Fibroblast of skin of right biceps (primary cell): Measurements from ENCODE around the gene HPCAL1.
"Not testable (repeated sequence)": the region's sequence is repeated elsewhere in the genome, so short reads cannot be mapped to it uniquely, and the experiment has no call there.

Experiments used
- DNase-seq: peaks from one replicate; pipeline ENCODE4 v3.0.0-alpha.2; 2013

Gene HPCAL1

DNA sequence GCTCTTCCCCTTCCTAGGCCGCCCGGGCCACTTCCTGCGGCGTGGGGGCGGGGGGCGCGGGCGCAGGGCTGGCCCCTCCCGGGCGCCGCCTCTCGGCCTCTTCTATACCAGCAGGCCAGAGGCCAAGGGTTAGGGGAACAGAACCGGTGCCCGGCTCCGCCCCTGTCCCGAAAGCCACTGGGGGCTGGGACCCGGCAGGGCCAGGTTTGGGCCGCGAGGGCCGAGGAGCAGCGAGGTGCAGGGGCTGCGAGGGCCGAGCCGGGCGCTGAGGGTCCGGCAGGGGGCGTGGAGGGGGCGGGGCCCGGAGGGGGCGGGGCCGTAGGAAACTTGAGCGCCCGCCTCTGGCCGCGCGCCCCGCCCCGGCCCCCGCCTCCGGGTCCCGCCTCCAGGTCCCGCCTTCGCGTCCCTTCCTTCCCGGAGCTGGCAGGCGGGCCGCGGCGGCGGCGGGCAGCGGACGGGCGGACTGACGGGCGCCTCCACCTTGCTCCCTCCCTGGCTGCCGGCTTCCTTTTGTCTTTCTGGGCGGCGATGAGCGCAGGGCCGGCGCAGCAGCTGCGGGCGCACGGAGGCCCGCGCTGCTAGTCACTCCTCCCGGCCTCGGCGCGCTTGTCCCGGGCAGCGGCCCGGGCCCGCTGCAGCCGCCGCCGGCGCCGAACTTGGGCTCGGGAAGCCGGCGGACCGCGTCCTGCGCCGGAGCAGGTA is at the start of gene HPCAL1:
TSS of gene HPCAL1 (plus strand) at position 426 of the 702 bp plus-strand sequence. CDS start 116,854 bp downstream, outside the sequence.
- peak; percentile 83 for DNase-seq

DNA sequence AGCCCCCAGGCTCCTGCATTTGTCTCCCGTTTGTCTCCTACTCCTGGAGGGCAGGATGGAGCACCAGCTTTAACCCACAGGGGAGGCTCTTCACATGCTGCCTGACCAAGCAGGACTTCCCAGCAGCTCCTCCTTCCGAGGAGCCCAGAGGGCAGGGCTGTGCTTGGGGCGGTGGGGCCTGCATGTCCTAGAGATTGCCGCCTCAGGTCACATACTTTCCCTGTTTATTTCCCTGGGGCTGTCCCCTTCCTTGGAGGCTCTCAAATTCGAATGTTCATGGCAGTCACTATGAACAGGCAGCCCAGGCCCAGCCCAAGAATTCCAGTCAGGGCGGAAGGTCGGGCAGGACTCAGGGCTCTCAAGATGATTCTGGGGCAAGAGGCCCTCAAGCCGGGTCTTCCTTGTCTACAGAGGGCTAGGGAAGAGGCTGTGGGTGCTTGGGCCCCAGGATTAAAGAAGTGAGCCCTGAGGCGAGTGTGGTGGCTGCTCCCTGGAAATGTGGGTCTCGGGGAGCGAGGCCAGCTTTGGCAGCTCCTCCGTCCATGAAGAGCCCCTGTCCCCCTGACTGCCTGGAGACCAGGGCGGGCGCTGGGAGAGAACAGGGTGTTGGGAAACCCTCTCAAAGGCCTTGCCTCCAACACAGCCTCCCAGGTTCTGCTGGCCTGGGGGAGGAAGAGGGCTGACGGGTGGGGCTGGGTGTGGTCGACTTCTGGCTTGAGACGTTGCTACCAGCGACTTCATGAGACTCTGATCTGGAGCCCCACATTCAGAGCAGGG is 48.9 kb upstream of the HPCAL1 start:
- no peak for DNase-seq

DNA sequence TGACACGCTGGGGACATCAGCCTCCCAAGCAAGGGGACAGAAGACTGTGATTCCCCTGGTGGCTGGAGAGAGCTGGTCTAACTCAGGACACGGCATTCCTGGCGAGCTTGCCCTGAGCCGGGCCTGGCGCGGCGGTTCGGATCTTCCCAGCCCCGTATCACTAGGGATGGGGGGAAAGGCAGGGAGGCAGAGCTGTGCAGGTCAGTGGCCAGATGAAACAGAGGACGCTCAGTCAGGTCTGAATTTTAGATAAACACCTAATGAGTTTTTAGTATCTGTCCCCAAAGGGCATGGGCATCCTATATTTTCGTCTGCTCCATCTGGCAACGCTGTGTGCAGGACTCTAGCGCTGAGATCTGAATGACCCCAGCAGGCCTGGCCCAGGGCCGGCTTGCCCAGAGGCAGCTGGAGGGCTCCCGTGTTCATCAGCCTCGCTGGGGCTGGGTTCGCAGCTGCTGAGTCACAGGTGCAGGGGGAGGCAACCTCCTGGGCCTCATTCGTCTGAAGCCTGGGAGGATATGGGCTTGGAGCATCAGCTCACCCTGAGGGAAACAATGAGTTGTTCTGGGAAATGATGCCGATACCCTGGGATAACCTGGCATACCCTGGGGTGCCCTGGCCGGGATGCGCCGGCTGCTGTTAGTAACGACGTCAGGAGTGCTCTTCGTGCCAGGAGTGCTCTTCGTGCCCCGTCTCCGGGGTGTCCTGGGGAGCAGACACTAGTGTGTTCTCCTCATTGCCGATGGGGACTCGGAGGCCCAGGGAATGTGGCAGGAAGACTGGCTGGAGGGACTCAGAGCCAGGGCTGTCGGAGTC is 48.1 kb upstream of the HPCAL1 start:
- DNase-seq, result no peak

DNA sequence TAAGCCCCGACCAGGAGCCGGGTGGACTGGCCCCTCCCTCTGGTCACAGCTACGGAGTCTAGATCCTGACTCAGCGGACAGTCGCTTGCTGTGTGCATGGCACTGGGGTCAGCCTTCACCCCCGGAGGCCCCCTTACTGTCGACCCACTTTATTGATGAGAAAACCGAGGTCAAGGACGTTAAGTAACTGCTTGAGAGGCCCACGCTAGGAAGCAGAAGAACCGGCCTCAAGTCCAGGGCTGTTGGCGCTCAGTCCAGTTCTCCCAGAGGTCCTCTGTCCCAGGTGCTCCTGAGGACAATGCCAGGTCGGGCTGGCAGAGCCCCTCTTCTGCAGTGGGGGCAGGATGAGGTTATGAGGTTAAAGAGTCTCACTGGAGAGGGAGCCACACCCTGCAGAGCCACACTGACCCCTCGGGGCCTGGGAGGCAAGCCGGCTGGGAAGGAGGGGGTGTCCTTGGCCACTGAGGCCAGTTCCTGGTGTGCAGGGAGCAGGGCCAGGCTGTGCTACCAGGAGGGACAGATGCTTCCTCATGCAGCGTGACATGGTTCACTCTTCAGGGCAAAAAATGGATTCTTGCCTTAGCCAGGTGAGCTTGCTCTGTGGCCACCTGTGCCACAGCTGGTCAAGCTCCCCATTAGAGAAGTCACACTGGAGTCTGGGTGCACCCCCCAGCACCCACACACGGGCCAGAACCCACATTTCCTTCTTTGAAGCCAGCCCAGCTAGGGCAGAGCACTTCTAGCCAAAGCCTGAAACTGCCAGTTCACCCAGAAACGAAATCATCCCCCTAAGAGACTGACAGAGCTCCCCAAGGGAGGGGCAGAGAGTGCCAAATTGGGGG is 47.3 kb upstream of the HPCAL1 start:
- DNase-seq, result no peak

DNA sequence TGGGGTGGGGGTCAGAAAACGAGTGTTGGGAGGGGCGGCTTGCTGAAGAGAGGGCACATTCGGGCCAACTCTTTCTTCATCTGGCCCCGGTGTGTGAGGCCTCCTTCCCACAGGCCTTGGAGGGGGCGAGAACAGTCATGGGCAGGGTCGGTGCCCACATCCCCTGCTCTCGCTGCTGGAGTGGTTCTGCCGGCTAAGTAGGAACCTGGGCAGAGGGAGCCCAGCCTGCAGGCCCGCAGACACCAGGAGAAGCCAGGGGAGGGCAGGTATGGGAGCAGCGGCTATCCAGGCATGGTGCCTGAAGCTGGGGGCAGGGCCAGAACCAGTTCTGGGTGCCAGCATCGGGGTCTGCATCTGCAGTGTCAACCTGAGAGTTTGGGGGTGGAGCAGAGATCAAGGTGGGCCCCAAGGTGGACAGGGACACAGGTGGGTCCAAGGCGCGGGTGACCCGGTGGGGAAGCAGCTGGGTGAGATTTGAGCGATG is 46.6 kb upstream of the HPCAL1 start:
- no peak for DNase-seq

DNA sequence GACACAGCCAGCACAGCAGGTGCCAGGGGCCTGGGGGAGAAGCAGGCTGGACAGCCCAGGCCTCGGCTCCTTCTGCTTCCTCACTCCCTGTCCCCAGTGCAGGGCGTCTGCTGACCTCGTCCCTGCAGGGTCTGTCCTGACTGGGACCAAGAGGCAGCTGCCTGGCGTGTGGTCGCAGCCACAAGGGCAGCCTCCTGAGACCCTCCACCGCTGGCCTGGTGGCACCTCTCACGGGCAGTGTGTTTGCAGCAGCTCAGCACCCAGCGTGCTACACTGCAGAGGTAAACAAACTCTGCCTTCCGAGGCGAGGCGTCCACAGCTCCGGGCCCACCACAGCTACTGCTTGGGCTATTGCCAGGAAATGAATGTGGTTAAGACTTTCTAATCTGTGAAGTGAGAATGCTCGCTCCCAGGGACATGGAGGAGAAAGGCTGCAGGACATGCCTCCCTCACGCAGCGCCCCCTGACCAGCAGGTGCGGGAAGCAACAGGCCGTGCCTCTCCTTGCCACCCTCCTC is 46.1 kb upstream of the HPCAL1 start:
- DNase-seq, result no peak

DNA sequence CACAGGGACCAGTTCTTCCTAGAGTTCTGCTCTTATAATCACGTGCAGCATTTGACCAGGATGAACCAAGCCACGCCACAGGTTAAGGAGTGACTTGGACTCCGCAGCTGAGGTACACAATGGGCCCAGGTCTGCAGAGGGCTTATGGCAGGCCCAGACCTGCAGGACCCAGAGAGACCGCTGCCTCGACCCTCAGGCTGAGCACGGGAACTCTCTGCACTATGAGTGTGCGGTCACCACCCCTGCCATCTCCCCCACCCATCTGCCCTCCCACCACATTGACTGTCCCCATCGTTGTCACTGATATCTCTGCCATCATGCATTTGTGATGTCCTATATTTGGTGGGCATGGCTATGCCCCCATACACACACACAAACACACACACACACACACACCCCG is 45.7 kb upstream of the HPCAL1 start:
- DNase-seq, result no peak

DNA sequence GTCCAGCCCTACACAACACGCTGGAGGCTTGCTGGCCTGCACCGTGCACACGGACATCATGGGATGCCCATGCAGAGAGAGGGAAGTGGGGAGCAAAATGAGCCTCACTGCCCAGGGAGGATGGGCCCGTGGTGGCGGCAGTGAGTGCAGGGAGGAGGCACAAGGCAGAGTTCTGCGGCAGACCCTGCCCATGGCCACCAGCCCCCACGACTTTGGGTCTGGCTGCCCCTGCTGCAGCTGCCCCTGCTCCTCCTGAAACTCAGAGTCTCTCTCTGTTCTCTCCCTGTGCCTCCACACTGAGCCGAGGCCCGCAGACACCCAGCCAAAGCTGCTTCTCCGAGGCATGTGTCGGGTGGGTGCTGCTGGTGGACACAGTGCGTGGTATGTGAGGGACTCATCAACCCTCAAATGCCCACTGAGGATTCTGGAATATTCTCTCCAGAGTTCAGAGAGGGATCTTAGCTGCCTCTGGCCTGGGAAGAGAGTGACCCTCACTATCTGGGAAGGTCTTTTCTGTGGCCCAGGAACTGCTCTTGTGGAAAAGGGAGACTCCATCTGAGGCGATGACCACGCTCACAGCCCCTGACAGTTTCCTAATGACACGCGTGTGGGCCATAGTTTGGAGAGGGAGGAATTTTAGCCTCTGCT is 45.1 kb upstream of the HPCAL1 start:
- DNase-seq, result no peak

DNA sequence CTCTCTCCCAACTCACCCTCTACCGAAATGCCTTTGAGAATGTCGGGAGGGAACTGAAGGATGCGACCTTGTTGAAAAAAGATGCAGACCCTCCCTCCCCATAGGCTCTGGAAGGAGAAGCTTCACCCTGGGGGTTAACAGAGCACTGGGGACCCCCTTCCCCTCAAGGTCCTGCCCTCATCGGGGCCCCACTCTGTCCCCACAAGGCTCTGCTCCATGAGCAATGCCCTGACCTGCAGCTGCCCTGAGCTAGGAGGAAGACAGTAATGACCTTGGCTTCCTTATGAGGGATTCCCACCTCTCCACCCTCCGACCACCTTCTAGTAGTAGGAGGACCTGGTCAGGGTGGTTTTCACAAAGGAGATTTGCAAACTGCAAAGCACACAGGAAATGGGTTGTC is 44.4 kb upstream of the HPCAL1 start:
- DNase-seq, result no peak

DNA sequence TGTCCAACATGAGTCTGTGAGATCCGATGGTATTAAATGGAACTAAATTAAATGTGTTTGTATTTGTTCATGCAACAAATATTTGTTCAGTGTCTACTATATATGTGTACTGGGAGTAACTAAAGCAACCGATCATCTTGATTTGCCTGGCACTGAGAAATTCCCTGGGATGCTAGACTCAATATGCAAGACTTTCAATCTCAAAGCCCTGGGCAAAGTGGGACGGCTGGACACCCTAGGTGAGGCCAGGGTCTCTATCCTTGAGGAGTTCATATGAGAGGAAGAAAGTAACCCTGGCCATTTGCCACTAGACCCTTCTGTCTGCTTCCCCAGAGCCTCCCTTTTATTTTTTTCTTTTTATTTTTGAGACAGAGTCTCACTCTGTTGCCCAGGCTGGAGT is 44.0 kb upstream of the HPCAL1 start:
- DNase-seq, result no peak

DNA sequence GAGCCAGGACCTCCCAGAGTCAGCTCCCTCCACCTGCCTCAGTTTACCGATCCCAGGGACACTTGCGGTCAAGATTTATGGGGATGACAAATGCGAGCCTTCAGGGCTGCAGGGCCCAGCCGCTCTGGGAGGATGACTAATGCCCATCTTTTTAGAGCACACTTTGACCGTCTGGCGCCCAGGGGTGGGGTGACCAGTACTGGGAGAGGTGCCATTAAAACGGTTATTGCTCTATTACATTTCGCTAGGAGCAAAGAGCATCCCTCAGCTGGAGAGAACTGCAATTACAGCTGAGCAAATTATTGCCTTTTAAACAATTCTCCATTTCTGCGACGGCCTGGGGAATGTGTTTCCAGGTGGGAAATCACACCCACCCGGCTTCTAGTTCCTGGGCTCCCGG is 42.6 kb upstream of the HPCAL1 start:
- DNase-seq, result no peak

DNA sequence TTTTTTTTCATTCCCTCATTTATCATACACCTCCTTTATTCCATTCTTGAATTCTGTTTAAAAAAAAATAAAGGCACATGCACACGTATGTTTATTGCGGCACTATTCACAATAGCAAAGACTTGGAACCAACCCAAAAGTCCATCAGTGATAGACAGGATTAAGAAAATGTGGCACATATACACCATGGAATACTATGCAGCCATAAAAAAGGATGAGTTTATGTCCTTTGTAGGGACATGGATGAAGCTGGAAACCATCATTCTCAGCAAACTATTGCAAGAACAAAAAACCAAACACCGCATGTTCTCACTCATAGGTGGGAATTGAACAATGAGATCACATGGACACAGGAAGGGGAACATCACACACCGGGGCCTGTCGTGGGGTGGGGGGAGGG is 39.2 kb upstream of the HPCAL1 start:
- DNase-seq, result not testable (repeated sequence)

DNA sequence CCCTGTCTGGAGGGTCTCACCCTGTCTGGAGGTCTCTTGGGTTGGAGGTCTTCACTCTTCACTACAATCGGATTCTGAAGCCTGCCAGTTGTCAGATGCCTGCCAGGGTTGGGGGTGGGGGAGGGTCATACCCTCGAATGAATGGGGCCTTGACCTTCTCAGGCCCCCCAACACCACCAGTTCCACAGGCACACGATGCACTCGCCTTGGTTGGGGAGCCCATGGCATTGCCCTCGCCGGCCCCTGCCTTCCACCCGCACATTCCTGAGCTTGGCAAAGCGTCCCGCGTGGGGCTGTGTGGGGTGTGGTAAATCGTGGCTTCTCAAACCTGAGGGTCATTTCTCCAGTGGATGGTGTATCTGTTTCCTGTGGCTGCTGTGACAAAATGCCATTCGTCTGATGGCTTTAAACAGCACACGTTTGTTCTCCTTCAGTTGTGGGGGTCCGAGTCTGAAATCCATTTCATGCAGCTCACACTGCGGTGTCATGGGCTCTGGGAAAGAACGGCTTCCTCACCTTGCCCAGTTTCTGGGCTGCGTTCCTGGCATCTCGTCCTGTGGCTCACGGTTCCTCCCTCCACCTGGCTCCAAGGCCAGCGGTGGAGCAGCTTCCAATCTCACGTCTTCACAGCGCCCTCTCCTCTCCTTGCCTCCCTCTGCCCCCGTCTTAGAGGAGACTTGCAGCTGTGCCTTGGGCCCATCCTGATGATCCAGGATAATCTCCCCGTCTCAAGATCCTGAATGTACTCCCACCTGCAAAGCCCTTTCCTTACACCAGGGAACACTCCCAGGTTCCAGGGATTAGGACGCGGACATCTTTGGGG is 38.0 kb upstream of the HPCAL1 start:
- DNase-seq, result no peak

DNA sequence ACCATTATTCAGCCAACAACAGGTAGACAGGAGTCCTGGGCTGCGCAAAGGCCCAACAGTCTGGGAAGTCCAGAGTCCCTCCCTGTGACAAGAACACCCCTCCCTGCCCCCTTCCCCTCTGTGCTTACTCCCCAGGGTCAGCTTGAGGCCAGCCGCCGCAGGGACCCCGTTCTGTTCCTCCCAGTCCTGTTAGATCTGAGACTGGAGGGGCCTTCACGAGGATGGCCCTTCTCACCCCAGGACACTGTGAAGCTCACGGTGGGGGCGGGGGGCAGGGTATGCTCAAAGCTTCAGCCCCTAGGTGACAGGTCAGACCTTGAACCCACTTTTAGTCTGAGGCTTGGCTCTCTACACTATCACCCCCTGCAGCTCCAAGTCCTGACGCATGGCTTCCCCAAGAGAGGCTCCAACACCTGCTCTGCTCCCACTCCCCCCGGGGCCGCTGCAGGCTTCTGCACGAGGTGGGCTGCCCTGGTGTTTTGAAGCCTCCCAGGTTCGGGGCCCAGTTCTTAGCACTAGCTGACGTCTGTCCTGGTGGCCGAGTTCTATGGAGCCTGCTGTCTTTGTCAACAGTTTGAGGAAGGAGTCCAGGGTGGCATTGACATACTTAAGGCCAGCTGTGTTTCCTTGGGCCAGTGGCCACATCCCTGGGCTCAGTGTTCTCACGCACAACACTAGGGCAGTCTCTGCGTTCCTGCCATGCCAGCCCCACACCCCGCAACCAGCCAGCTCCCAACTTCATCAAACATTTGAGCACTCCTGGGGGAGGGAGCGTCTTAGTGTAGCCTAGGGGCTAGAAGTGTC is 37.2 kb upstream of the HPCAL1 start:
- DNase-seq, result no peak

DNA sequence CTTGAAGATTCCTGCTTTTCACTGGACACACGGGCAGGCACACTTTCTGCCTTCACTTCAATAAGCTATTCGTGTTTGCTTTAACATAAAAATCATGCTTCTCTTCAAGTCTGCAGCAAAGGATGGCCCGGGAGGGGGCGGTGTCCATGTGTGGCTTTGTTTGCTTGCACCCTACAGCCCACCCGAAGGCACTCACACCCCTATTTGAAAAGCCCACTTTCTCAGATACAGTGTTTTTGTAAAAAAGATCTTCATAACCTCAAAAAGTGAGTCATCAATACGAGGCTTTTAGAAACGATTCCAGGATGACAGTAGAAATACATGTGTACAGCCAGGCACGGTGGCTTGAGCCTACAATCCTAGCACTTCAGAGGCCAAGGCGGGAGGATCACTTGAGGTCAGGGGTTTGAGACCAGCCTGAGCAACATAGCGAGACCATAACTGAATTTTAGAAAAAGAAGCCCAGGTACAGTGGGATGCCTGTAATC is 36.5 kb upstream of the HPCAL1 start:
- no peak for DNase-seq

DNA sequence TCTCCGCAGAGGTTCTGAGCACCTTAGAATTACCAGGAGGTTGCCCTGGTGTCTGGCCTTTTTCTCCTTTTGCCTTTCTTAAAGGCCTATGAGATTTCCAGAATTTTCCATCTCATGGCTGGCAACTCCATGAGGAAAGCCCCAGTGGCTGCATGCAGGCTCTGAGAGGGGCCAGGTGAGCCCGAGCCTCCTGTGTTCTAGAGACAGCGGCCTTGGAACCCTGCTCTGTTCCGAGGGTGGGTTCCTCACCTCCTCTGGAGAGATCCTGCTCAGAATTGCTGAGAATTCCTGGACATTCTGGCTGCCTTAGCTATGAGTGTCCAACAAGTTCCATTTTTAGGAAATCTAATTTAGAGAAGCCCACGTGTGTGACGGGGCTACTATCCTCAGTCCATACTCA is 35.7 kb upstream of the HPCAL1 start:
- no peak for DNase-seq

DNA sequence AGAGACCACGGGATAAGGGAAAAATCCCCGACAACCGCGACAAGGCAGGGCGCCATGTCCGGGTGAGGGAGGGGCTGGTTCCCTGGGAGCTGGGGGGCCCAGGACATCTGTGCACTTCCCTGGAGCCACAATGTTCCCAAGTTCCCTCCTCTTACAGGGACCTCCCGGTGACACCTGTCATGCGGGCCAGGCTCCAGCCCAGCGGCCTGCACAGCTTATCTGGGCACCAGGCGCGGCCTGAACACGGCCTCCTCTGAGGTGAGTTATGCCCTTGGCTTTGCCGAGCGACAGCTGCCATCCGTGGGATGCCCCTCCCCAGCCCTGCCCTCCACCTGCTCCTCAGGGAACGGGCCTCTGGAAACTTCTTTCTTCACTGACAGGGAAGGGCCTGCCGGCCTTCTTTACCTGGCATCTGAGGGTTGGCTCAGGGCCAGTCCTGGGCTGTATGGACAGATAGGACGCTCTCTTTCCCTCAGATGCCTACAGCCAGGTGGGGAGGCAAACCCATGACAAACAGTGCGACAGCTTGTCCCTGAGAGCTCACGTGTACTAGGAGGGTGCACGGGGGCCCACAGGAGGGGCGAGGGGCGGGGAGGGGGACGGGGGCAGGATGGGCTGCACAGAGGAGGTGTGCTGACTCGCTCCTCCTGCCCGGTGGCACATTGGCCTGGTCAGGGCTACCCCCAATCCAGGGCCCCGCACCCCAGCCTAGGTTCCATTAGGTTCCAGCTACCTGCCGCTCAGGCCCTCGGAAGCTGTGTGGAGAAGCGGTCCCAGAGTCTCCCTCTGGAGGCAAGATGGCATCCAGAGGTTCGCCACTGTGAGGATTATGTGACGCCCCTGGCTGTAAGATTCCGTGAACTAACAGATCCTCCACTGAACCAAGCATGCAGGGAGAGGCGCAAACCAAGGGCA is 34.9 kb upstream of the HPCAL1 start:
- no peak for DNase-seq

DNA sequence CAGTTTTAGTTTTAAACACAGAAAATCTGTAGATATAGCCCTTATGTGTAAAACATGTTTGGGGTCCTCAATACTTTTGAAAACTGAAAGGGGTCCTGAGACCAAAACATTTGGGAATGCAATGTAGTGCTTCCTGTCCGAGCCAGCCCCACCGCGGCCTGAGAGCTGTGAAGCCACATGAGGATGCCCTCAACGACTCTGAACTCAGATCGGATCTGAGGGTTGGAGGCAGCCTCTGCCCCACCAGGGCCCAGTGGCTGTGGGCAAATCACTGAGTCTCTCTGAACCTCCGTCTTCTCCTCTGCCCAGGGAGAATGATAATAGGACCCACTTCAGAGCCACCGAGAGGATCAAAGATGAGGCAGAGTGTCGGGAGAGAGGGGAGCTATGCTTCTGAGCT is 33.4 kb upstream of the HPCAL1 start:
- DNase-seq, result no peak
